ENCODE results near the gene SORL1.

SORL1 gene

GRCh38 chr11:121517996-121518395, 65.9 kb downstream of the SORL1 start:
- in situ Hi-C loops (cut with HindIII; ENCODE audit: low pct_ligation_motif_present, low sequenced_read_pairs): no loop called here
- no peak for TF ChIP-seq CTCF (IDR thresholded peaks at IDR 0.05; ENCODE audit: low read depth, low read length, missing control alignments)
- Histone ChIP-seq H3K4me3 (ENCODE audit: low read depth, low read length) (no peak overlapping the region), H3K27ac (no peak overlapping the region), H3K36me3 (replicated peaks) (no peaks in the 10 kb centered on the region), H3K27me3 (replicated peaks) (no peaks in the 10 kb centered on the region)
- DNase-seq: no peak

GRCh38 chr11:121520243-121521144, 68.4 kb downstream of the SORL1 start:
- Histone ChIP-seq H3K27ac (no peak overlapping the region), H3K36me3 (replicated peaks) (no peaks in the 10 kb centered on the region), H3K27me3 (replicated peaks) (no peaks in the 10 kb centered on the region), H3K4me3 (ENCODE audit: low read depth, low read length) (no peak overlapping the region)
- in situ Hi-C loops (cut with HindIII; ENCODE audit: low pct_ligation_motif_present, low sequenced_read_pairs): no loop called here
- TF ChIP-seq CTCF (IDR thresholded peaks at IDR 0.05; ENCODE audit: low read depth, low read length, missing control alignments): no peak
- DNase-seq: peak; percentile 42

- H3K36me3 ChIP-seq (replicated peaks): no peaks in the 10 kb centered on the region
- in situ Hi-C loops (cut with HindIII; ENCODE audit: low pct_ligation_motif_present, low sequenced_read_pairs): no loop called here
- DNase-seq: no peak
- no peaks in the 10 kb centered on the region for H3K27me3 ChIP-seq (replicated peaks)
- H3K4me3 ChIP-seq (ENCODE audit: low read depth, low read length): no peak overlapping the region
- no peak overlapping the region for H3K27ac ChIP-seq
- TF ChIP-seq CTCF (IDR thresholded peaks at IDR 0.05; ENCODE audit: low read depth, low read length, missing control alignments): no peak
Measured at GRCh38 chr11:121521145-121522042, 69.3 kb downstream of the SORL1 start.

GRCh38 chr11:121522043-121522941, 70.2 kb downstream of the SORL1 start:
- no peaks in the 10 kb centered on the region for H3K27me3 ChIP-seq (replicated peaks)
- DNase-seq: no peak
- no peak overlapping the region for H3K4me3 ChIP-seq (ENCODE audit: low read depth, low read length)
- TF ChIP-seq CTCF (IDR thresholded peaks at IDR 0.05; ENCODE audit: low read depth, low read length, missing control alignments): no peak
- no peaks in the 10 kb centered on the region for H3K36me3 ChIP-seq (replicated peaks)
- in situ Hi-C loops (cut with HindIII; ENCODE audit: low pct_ligation_motif_present, low sequenced_read_pairs): no loop called here
- H3K27ac ChIP-seq: no peak overlapping the region

GRCh38 chr11:121523581-121524232, 71.6 kb downstream of the SORL1 start:
- H3K36me3 ChIP-seq (replicated peaks): no peaks in the 10 kb centered on the region
- in situ Hi-C loops (cut with HindIII; ENCODE audit: low pct_ligation_motif_present, low sequenced_read_pairs): no loop called here
- TF ChIP-seq CTCF (IDR thresholded peaks at IDR 0.05; ENCODE audit: low read depth, low read length, missing control alignments): no peak
- no peak for DNase-seq
- no peaks in the 10 kb centered on the region for H3K27me3 ChIP-seq (replicated peaks)
- no peak overlapping the region for H3K27ac ChIP-seq
- H3K4me3 ChIP-seq (ENCODE audit: low read depth, low read length): no peak overlapping the region

All from brain microvascular endothelial cell (primary cell).